GM12864 (cell line): ENCODE results near the gene CHMP5.

Experiments used
- DNase-seq: peaks from one replicate; pipeline ENCODE4 v3.0.0-alpha.2; 2011; ENCODE audit warnings: low read depth
- H3K4me3 ChIP-seq: 2 replicates; pipeline ENCODE4 v1.5.1; 2011; ENCODE audit warnings: mild to moderate bottlenecking, low read depth, low read length, control low read depth
- CTCF ChIP-seq: IDR thresholded peaks from 2 replicates; pipeline ENCODE4 v1.5.1; 2011; ENCODE audit warnings: low read depth, mild to moderate bottlenecking, moderate library complexity, low read length, control low read depth, inconsistent platforms; ENCODE audit errors: missing control alignments

The CHMP5 gene

GRCh38 chr9:33320230-33320567 is 55.4 kb downstream of the CHMP5 start:
- no peak for DNase-seq
- H3K4me3 ChIP-seq: no peak overlapping the region
- TF ChIP-seq CTCF: no peak

- no peak overlapping the region for H3K4me3 ChIP-seq
- TF ChIP-seq CTCF: no peak
- DNase-seq: no peak
These were observed 55.9 kb downstream of the CHMP5 start for GRCh38 chr9:33320568-33321261.

GRCh38 chr9:33329117-33329563 is 64.3 kb downstream of the CHMP5 start:
- no peak for DNase-seq
- no peak overlapping the region for H3K4me3 ChIP-seq
- no peak for TF ChIP-seq CTCF

- no peak for TF ChIP-seq CTCF
- H3K4me3 ChIP-seq: no peak overlapping the region
- no peak for DNase-seq
These were observed 65.1 kb downstream of the CHMP5 start for GRCh38 chr9:33329979-33330378.

- TF ChIP-seq CTCF: no peak
- no peak for DNase-seq
- no peak overlapping the region for H3K4me3 ChIP-seq
These were observed 66.6 kb downstream of the CHMP5 start for GRCh38 chr9:33331377-33331891.
